ENCODE data around the gene CSTF2T.
"Not testable (repeated sequence)": the region's sequence is repeated elsewhere in the genome, so short reads cannot be mapped to it uniquely, and the experiment has no call there.

The CSTF2T gene

GRCh38 chr10:51689536-51689935 is 9.9 kb downstream of the CSTF2T start:
- DNase-seq (no peak), ATAC-seq (ENCODE audit: insufficient read depth, low read depth) (no peak)
- no peak for TF ChIP-seq EZH2 (IDR thresholded peaks at IDR 0.05; ENCODE audit: borderline replicate concordance, low read depth, low read length, severe bottlenecking)
- no peak for TF ChIP-seq CTCF (IDR thresholded peaks at IDR 0.05; ENCODE audit: borderline replicate concordance, extremely low read depth, low read length, poor library complexity, severe bottlenecking)

GRCh38 chr10:51688826-51689225 is 10.6 kb downstream of the CSTF2T start:
- not testable (repeated sequence) for H4K20me1 ChIP-seq (ENCODE audit: insufficient read depth, low read length); H2AFZ ChIP-seq (ENCODE audit: low read depth, low read length); H3K9ac ChIP-seq (ENCODE audit: low read depth, low read length); H3K79me2 ChIP-seq (ENCODE audit: insufficient read depth, low read length); H3K4me3 ChIP-seq (ENCODE audit: low read depth in 1 of 2, low read length in 2 of 2); H3K27ac ChIP-seq (ENCODE audit: low read length); H3K4me2 ChIP-seq (ENCODE audit: insufficient read depth, low read length); H3K27me3 ChIP-seq (ENCODE audit: insufficient read depth, low read length, poor library complexity); H3K9me3 ChIP-seq (ENCODE audit: insufficient read depth, low read length, severe bottlenecking); H3K4me1 ChIP-seq (ENCODE audit: insufficient read depth, low read length); DNase-seq; ATAC-seq (ENCODE audit: insufficient read depth, low read depth); H3K36me3 ChIP-seq (ENCODE audit: insufficient read depth, low read length)

More at GRCh38 chr10:51689536-51689935, 9.9 kb downstream of the CSTF2T start:
- H3K9me3 ChIP-seq (ENCODE audit: insufficient read depth, low read length, severe bottlenecking): no peaks in the 10 kb centered on the region
- no peak overlapping the region for H2AFZ ChIP-seq (ENCODE audit: low read depth, low read length)
- no peak overlapping the region for H3K4me2 ChIP-seq (ENCODE audit: insufficient read depth, low read length)
- no peaks in the 10 kb centered on the region for H3K36me3 ChIP-seq (ENCODE audit: insufficient read depth, low read length)
- H3K4me3 ChIP-seq (ENCODE audit: low read depth in 1 of 2, low read length in 2 of 2): no peak overlapping the region
- H3K27ac ChIP-seq (ENCODE audit: low read length): no peak overlapping the region
- no peak overlapping the region for H3K9ac ChIP-seq (ENCODE audit: low read depth, low read length)
- no peaks in the 10 kb centered on the region for H3K4me1 ChIP-seq (ENCODE audit: insufficient read depth, low read length)
- H4K20me1 ChIP-seq (ENCODE audit: insufficient read depth, low read length): no peaks in the 10 kb centered on the region
- no peaks in the 10 kb centered on the region for H3K79me2 ChIP-seq (ENCODE audit: insufficient read depth, low read length)
- no peaks in the 10 kb centered on the region for H3K27me3 ChIP-seq (ENCODE audit: insufficient read depth, low read length, poor library complexity)

GRCh38 chr10:51687296-51687695 is 12.1 kb downstream of the CSTF2T start:
- Histone ChIP-seq H3K4me2 (ENCODE audit: insufficient read depth, low read length) (no peak overlapping the region), H3K79me2 (ENCODE audit: insufficient read depth, low read length) (no peaks in the 10 kb centered on the region), H3K4me1 (ENCODE audit: insufficient read depth, low read length) (no peaks in the 10 kb centered on the region), H4K20me1 (ENCODE audit: insufficient read depth, low read length) (no peaks in the 10 kb centered on the region), H3K9me3 (ENCODE audit: insufficient read depth, low read length, severe bottlenecking) (no peaks in the 10 kb centered on the region), H3K27ac (ENCODE audit: low read length) (no peak overlapping the region), H3K4me3 (ENCODE audit: low read depth in 1 of 2, low read length in 2 of 2) (no peak overlapping the region), H3K27me3 (ENCODE audit: insufficient read depth, low read length, poor library complexity) (no peaks in the 10 kb centered on the region), H2AFZ (ENCODE audit: low read depth, low read length) (no peak overlapping the region), H3K9ac (ENCODE audit: low read depth, low read length) (no peak overlapping the region), H3K36me3 (ENCODE audit: insufficient read depth, low read length) (no peaks in the 10 kb centered on the region)
- DNase-seq (no peak), ATAC-seq (ENCODE audit: insufficient read depth, low read depth) (no peak)
- no peak for TF ChIP-seq CTCF (IDR thresholded peaks at IDR 0.05; ENCODE audit: borderline replicate concordance, extremely low read depth, low read length, poor library complexity, severe bottlenecking)
- no peak for TF ChIP-seq EZH2 (IDR thresholded peaks at IDR 0.05; ENCODE audit: borderline replicate concordance, low read depth, low read length, severe bottlenecking)

- no peaks in the 10 kb centered on the region for H3K36me3 ChIP-seq (ENCODE audit: insufficient read depth, low read length)
- ATAC-seq (ENCODE audit: insufficient read depth, low read depth): no peak
These were observed 13.6 kb downstream of the CSTF2T start for GRCh38 chr10:51685768-51686167.

More at GRCh38 chr10:51685768-51686167, 13.6 kb downstream of the CSTF2T start:
- Histone ChIP-seq H3K27ac (ENCODE audit: low read length) (no peak overlapping the region), H3K4me1 (ENCODE audit: insufficient read depth, low read length) (no peaks in the 10 kb centered on the region), H3K79me2 (ENCODE audit: insufficient read depth, low read length) (no peaks in the 10 kb centered on the region), H3K9ac (ENCODE audit: low read depth, low read length) (no peak overlapping the region), H3K9me3 (ENCODE audit: insufficient read depth, low read length, severe bottlenecking) (no peaks in the 10 kb centered on the region), H3K27me3 (ENCODE audit: insufficient read depth, low read length, poor library complexity) (no peaks in the 10 kb centered on the region), H4K20me1 (ENCODE audit: insufficient read depth, low read length) (no peaks in the 10 kb centered on the region), H2AFZ (ENCODE audit: low read depth, low read length) (no peak overlapping the region), H3K4me3 (ENCODE audit: low read depth in 1 of 2, low read length in 2 of 2) (no peak overlapping the region), H3K4me2 (ENCODE audit: insufficient read depth, low read length) (no peak overlapping the region)
- no peak for DNase-seq
- TF ChIP-seq CTCF (IDR thresholded peaks at IDR 0.05; ENCODE audit: borderline replicate concordance, extremely low read depth, low read length, poor library complexity, severe bottlenecking): no peak
- no peak for TF ChIP-seq EZH2 (IDR thresholded peaks at IDR 0.05; ENCODE audit: borderline replicate concordance, low read depth, low read length, severe bottlenecking)
